Esophagus muscularis mucosa (tissue), 4 donors: ENCODE data around the gene SHOC1. TPM values are rescaled to one million over a fixed set of nuclear protein-coding genes. Genes with fewer than 3 reads are reported as not detected.

ENCODE experiments used
- DNase-seq: peaks from one replicate; pipeline ENCODE4 v3.0.0-alpha.2; 2017; ENCODE audit errors: extremely low spot score
- H3K27ac ChIP-seq, 4 donors: fragments of 200-600 bp; sonication (generic); replicated peaks in 1 of 4; 1 replicate in 3 of 4; 2 replicates in 1 of 4; pipeline ENCODE4 v1.5.1; 2016 to 2019; ENCODE audit warnings: mild to moderate bottlenecking in 1 of 4
- H3K27me3 ChIP-seq, 4 donors: fragments of 200-600 bp; sonication (generic); one replicate each; pipeline versions ENCODE4 v1.5.1 to v1.6.0; 2016 to 2019
- H3K36me3 ChIP-seq, 4 donors: fragments of 200-600 bp; sonication (generic); one replicate each; pipeline ENCODE4 v1.5.1; 2016 to 2019
- H3K4me1 ChIP-seq, 4 donors: fragments of 200-600 bp; sonication (generic); one replicate each; pipeline ENCODE4 v1.5.1; 2016 to 2019
- H3K4me3 ChIP-seq, 4 donors: fragments of 200-600 bp; sonication (generic); 1 replicate in 2 of 4; 2 replicates in 2 of 4; pipeline ENCODE4 v1.5.1; 2016 to 2019; ENCODE audit warnings: mild to moderate bottlenecking in 4 of 4, moderate library complexity in 1 of 4
- H3K9me3 ChIP-seq, 4 donors: fragments of 200-600 bp; sonication (generic); 1 replicate in 3 of 4; 2 replicates in 1 of 4; pipeline ENCODE4 v1.5.1; 2016 to 2019
- CTCF ChIP-seq, 3 experiments: fragments of 200-600 bp in 2 of 3; fragments of 450-650 bp in 1 of 3; sonication (generic) in 2 of 3; IDR thresholded peaks; one replicate each; pipeline ENCODE4 v1.5.1; 2017 to 2019; ENCODE audit warnings: antibody characterized with exemption in 3 of 3, mild to moderate bottlenecking in 2 of 3, moderate library complexity in 1 of 3
- EP300 ChIP-seq: sonication (generic); formaldehyde crosslinking; IDR thresholded peaks from one replicate; pipeline ENCODE4 v1.6.1; 2017; ENCODE audit warnings: antibody characterized with exemption
- POLR2A ChIP-seq: fragments of 450-650 bp; IDR thresholded peaks from one replicate; pipeline ENCODE4 v1.6.1; 2017; ENCODE audit warnings: antibody characterized with exemption, moderate library complexity, mild to moderate bottlenecking, low read depth
- POLR2AphosphoS5 ChIP-seq, 2 donors: sonication (generic); formaldehyde crosslinking; IDR thresholded peaks; one replicate each; pipeline ENCODE4 v1.6.1; 2017; ENCODE audit warnings: antibody characterized with exemption in 2 of 2
- WGBS: methylation state at CpG from one replicate; pipeline ENCODE4 v1.1.5; 2018; 5-methylcytosine and 5-hydroxymethylcytosine counted together
- intact Hi-C: fragments of 100-400 bp; cut with DNase I; formaldehyde crosslinking; loops from one replicate; pipeline ENCODE4 v1.15.1; 2023
- total RNA-seq, 4 donors: library from RNA; depleted of rRNA; stranded (reverse); fragments of >200 nt; gene quantifications; one replicate each; pipeline versions ENCODE4 v1.1.0 to v1.2.1, GENCODE V29; 2016

SHOC1 gene
- total RNA-seq, 4 donors from 2014 or later = under 0.01 TPM; not detected in 3

GRCh38 chr9:111839387-111839786, 44.6 kb upstream of the SHOC1 start:
- Histone ChIP-seq H3K27ac (no peak overlapping the region), H3K4me3 (no peak overlapping the region), H3K36me3 (no peaks in the 10 kb centered on the region), H3K27me3 (no peaks in the 10 kb centered on the region), H3K9me3 (no peaks in the 10 kb centered on the region), H3K4me1 (peaks cover 0 to 23% (median 13%) of the 10 kb centered on the region in 4 donors)
- no peak for DNase-seq
- no peak for TF ChIP-seq CTCF (IDR thresholded peaks at IDR 0.05)
- no peak for TF ChIP-seq EP300
- no peak for TF ChIP-seq POLR2A
- TF ChIP-seq POLR2AphosphoS5 (IDR thresholded peaks at IDR 0.05) = no peak
- intact Hi-C loops = loop anchor here (10.0 kb wide), 1 partner anchor 235 kb away; no protein-coding TSS in a partner anchor
- WGBS = 41% methylated on average over 6 of the region's 6 CpGs

DNA sequence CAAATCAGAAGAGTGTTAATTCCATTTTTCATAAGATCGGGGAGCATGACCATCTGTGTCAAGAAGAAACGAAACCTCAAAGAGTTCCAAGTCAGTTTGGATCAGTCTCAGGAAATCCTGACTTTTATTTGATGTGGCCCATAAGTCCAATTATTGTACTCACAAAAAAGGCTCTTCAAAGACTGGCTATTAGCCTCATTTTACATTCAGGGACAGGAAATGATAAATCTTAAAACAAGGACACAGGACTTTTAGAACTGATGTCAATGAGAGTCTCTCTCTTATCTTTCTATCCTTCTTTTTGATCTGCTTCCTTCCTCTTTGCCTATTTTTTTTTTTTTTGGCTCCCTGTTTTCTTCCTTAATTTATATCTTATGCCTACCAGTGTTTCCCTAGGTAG, 43.7 kb upstream of the SHOC1 start:
- DNase-seq = no peak
- WGBS = 43% methylated on average over 2 of the region's 2 CpGs
- TF ChIP-seq CTCF (IDR thresholded peaks at IDR 0.05) = no peak
- no peak for TF ChIP-seq EP300
- no peak for TF ChIP-seq POLR2AphosphoS5 (IDR thresholded peaks at IDR 0.05)
- no peak for TF ChIP-seq POLR2A
- Histone ChIP-seq H3K4me1 (peaks cover 0 to 23% (median 13%) of the 10 kb centered on the region in 4 donors), H3K36me3 (no peaks in the 10 kb centered on the region), H3K4me3 (no peak overlapping the region), H3K27ac (no peak overlapping the region), H3K9me3 (no peaks in the 10 kb centered on the region), H3K27me3 (no peaks in the 10 kb centered on the region)
- intact Hi-C loops = loop anchor here (10.0 kb wide), 1 partner anchor 236 kb away; no protein-coding TSS in a partner anchor

GRCh38 chr9:111836311-111836710, 41.6 kb upstream of the SHOC1 start:
- Histone ChIP-seq H3K27ac (no peak overlapping the region), H3K9me3 (no peaks in the 10 kb centered on the region), H3K4me3 (no peak overlapping the region), H3K27me3 (no peaks in the 10 kb centered on the region), H3K4me1 (peaks cover 0 to 23% (median 13%) of the 10 kb centered on the region in 4 donors), H3K36me3 (no peaks in the 10 kb centered on the region)
- 49% methylated on average over 2 of the region's 2 CpGs for WGBS
- intact Hi-C loops = loop anchor here (10.0 kb wide), 1 partner anchor 238 kb away; no protein-coding TSS in a partner anchor
- no peak for DNase-seq
- TF ChIP-seq POLR2A (no peak), EP300 (no peak), CTCF (IDR thresholded peaks at IDR 0.05) (no peak), POLR2AphosphoS5 (IDR thresholded peaks at IDR 0.05) (no peak)

DNA sequence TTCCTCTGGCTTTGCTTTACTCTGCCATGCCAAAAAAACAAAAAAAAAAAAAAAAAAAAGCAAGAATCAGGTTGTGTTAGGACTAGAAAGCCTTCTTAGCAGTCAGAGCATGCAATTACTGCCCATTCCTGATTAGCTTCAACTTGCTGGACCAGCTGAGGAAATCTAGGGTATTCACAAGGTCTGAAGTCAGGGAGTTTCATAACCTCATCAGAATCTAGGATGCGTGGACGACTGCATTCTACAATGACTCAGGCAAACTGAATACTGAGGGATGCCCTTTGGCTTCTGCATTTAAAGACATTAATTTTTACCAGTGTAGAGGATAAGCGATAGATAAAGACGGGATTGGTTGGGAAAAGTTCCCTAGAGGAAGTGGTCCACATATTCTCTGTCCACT, 39.2 kb upstream of the SHOC1 start:
- DNase-seq = no peak
- no peak overlapping the region for H3K4me3 ChIP-seq
- intact Hi-C loops = loop anchor here (10.0 kb wide), 1 partner anchor 241 kb away; no protein-coding TSS in a partner anchor
- H3K9me3 ChIP-seq = no peaks in the 10 kb centered on the region
- H3K27ac ChIP-seq = no peak overlapping the region
- peaks cover 0 to 4% (median 0%) of the 10 kb centered on the region in 4 donors for H3K4me1 ChIP-seq
- 90% methylated on average over 4 of the region's 4 CpGs for WGBS
- H3K36me3 ChIP-seq = no peaks in the 10 kb centered on the region
- no peaks in the 10 kb centered on the region for H3K27me3 ChIP-seq
- TF ChIP-seq CTCF (IDR thresholded peaks at IDR 0.05) (no peak), POLR2A (no peak), POLR2AphosphoS5 (IDR thresholded peaks at IDR 0.05) (no peak), EP300 (no peak)

GRCh38 chr9:111832449-111832848, 37.7 kb upstream of the SHOC1 start:
- WGBS = 89% methylated on average over 2 of the region's 2 CpGs
- intact Hi-C loops = loop anchor here (10.0 kb wide), 1 partner anchor 242 kb away; no protein-coding TSS in a partner anchor
- Histone ChIP-seq H3K4me1 (no peaks in the 10 kb centered on the region), H3K27ac (no peak overlapping the region), H3K9me3 (no peaks in the 10 kb centered on the region), H3K27me3 (no peaks in the 10 kb centered on the region), H3K36me3 (no peaks in the 10 kb centered on the region), H3K4me3 (no peak overlapping the region)
- TF ChIP-seq EP300 (no peak), POLR2AphosphoS5 (IDR thresholded peaks at IDR 0.05) (no peak)
- DNase-seq = no peak
